ENCODE measurements around the gene TNFSF9.

DNA sequence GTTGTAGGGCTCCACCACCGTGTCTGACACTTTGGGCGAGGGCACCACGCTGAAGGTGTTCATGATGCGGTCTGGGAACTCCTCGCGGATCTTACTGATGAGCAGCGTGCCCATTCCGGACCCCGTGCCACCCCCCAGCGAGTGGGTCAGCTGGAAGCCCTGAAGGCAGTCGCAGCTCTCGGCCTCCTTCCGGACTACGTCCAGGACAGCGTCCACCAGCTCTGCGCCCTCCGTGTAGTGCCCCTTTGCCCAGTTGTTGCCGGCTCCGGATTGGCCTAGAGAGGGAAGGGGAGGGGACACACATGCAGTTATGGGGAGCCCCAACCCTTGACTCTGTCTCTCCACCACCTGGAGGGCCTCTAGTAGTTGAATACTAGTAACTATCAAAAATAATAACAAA lies 34.9 kb upstream of the TNFSF9 start:
- no peak for TF ChIP-seq POLR2A (IDR thresholded peaks at IDR 0.05)
- TF ChIP-seq, protein P1, sequence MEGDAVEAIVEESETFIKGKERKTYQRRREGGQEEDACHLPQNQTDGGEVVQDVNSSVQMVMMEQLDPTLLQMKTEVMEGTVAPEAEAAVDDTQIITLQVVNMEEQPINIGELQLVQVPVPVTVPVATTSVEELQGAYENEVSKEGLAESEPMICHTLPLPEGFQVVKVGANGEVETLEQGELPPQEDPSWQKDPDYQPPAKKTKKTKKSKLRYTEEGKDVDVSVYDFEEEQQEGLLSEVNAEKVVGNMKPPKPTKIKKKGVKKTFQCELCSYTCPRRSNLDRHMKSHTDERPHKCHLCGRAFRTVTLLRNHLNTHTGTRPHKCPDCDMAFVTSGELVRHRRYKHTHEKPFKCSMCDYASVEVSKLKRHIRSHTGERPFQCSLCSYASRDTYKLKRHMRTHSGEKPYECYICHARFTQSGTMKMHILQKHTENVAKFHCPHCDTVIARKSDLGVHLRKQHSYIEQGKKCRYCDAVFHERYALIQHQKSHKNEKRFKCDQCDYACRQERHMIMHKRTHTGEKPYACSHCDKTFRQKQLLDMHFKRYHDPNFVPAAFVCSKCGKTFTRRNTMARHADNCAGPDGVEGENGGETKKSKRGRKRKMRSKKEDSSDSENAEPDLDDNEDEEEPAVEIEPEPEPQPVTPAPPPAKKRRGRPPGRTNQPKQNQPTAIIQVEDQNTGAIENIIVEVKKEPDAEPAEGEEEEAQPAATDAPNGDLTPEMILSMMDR (IDR thresholded peaks at IDR 0.05) = no peak

All from heart left ventricle (tissue), 13 donors.